Tibial nerve (tissue), 4 donors: ENCODE data around the gene ZBTB1. TPM values are rescaled to one million over a fixed set of nuclear protein-coding genes. Genes with fewer than 3 reads are reported as not detected.
"Not testable (repeated sequence)": the region's sequence is repeated elsewhere in the genome, so short reads cannot be mapped to it uniquely, and the experiment has no call there.

Experiments used
- DNase-seq, 2 donors: peaks; one replicate each; pipeline ENCODE4 v3.0.0-alpha.2; 2019; ENCODE audit warnings: low spot score in 2 of 2
- H3K27ac ChIP-seq, 4 donors: fragments of 200-600 bp; sonication (generic) in 3 of 4; one replicate each; pipeline ENCODE4 v1.5.1; 2017 to 2019; ENCODE audit warnings: mild to moderate bottlenecking in 1 of 4
- H3K27me3 ChIP-seq, 2 donors: fragments of 200-600 bp; sonication (generic) in 1 of 2; one replicate each; pipeline versions ENCODE4 v1.5.1 to v1.6.0; 2017 to 2019
- H3K36me3 ChIP-seq, 3 donors: fragments of 200-600 bp; sonication (generic); one replicate each; pipeline ENCODE4 v1.5.1; 2018 to 2019
- H3K4me1 ChIP-seq, 4 donors: fragments of 200-600 bp; sonication (generic) in 3 of 4; one replicate each; pipeline ENCODE4 v1.5.1; 2017 to 2019
- H3K4me3 ChIP-seq, 4 donors: fragments of 200-600 bp; sonication (generic) in 3 of 4; one replicate each; pipeline ENCODE4 v1.5.1; 2017 to 2019; ENCODE audit warnings: mild to moderate bottlenecking in 1 of 4, moderate library complexity in 1 of 4
- H3K9me3 ChIP-seq, 4 donors: fragments of 200-600 bp; sonication (generic) in 3 of 4; one replicate each; pipeline ENCODE4 v1.5.1; 2017 to 2019
- EP300 ChIP-seq, 2 donors: sonication (generic); formaldehyde crosslinking; IDR thresholded peaks; one replicate each; pipeline ENCODE4 v1.6.1; 2017; ENCODE audit warnings: antibody characterized with exemption in 2 of 2, mild to moderate bottlenecking in 1 of 2
- POLR2A ChIP-seq, 2 donors: fragments of 450-650 bp; IDR thresholded peaks; one replicate each; pipeline ENCODE4 v1.6.1; 2017; ENCODE audit warnings: antibody characterized with exemption in 2 of 2, mild to moderate bottlenecking in 2 of 2, moderate library complexity in 2 of 2
- WGBS, 2 donors: methylation state at CpG; one replicate each; pipeline ENCODE4 v1.1.5; 2018; 5-methylcytosine and 5-hydroxymethylcytosine counted together
- total RNA-seq, 4 donors: library from RNA; depleted of rRNA; stranded (reverse); fragments of >200 nt; gene quantifications; one replicate each; pipeline ENCODE4 v1.1.0, GENCODE V29; 2016
- TF ChIP-seq, protein P1 (sequence below), 5 experiments: fragments of 200-600 bp in 3 of 5; fragments of 450-650 bp in 2 of 5; sonication (generic) in 3 of 5; IDR thresholded peaks; one replicate each; pipeline ENCODE4 v1.5.1; 2016 to 2019; ENCODE audit warnings: antibody characterized with exemption in 5 of 5, mild to moderate bottlenecking in 3 of 5, moderate library complexity in 2 of 5

ZBTB1 gene
- total RNA-seq, 4 donors from 2014 or later = 46.5 to 66.9 (median 55.9) TPM

DNA sequence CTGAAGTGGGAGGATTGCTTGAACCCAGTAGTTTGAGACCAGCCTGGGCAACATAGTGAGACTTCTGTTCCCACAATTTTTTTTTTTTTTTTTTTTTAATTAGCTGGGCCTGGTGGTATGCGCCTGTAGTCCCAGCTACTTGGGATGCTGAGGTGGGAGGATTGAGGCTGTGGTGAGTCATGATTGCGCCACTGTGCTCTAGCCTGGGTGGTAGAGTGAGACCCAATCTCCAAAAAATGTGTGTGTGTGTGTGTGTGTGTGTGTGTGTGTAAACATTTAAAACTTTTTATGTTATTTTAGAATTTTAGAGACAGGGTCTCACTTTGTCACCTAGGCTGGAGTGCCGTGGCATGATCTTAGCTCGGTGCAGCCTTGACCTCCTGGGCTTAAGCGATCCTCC lies 52.0 kb downstream of the ZBTB1 start:
- Histone ChIP-seq H3K27me3 (no peaks in the 10 kb centered on the region), H3K36me3 (no peaks in the 10 kb centered on the region), H3K4me3 (no peak overlapping the region), H3K9me3 (no peaks in the 10 kb centered on the region), H3K27ac (no peak overlapping the region), H3K4me1 (peaks cover 0 to 9% (median 0%) of the 10 kb centered on the region in 4 donors)
- DNase-seq = no peak
- whole genome bisulfite sequencing, 2 donors = 93 to 98% methylated on average over 5 of the region's 5 CpGs
- TF ChIP-seq POLR2A (IDR thresholded peaks at IDR 0.05) (no peak), EP300 (IDR thresholded peaks at IDR 0.05) (no peak)
- TF ChIP-seq, protein P1, sequence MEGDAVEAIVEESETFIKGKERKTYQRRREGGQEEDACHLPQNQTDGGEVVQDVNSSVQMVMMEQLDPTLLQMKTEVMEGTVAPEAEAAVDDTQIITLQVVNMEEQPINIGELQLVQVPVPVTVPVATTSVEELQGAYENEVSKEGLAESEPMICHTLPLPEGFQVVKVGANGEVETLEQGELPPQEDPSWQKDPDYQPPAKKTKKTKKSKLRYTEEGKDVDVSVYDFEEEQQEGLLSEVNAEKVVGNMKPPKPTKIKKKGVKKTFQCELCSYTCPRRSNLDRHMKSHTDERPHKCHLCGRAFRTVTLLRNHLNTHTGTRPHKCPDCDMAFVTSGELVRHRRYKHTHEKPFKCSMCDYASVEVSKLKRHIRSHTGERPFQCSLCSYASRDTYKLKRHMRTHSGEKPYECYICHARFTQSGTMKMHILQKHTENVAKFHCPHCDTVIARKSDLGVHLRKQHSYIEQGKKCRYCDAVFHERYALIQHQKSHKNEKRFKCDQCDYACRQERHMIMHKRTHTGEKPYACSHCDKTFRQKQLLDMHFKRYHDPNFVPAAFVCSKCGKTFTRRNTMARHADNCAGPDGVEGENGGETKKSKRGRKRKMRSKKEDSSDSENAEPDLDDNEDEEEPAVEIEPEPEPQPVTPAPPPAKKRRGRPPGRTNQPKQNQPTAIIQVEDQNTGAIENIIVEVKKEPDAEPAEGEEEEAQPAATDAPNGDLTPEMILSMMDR (IDR thresholded peaks at IDR 0.05) = no peak

GRCh38 chr14:64558216-64558615 lies 53.6 kb downstream of the ZBTB1 start:
- H3K4me3 ChIP-seq = not testable (repeated sequence)
- 96 to 97% methylated on average over 2 of the region's 2 CpGs for WGBS, 2 donors

DNA sequence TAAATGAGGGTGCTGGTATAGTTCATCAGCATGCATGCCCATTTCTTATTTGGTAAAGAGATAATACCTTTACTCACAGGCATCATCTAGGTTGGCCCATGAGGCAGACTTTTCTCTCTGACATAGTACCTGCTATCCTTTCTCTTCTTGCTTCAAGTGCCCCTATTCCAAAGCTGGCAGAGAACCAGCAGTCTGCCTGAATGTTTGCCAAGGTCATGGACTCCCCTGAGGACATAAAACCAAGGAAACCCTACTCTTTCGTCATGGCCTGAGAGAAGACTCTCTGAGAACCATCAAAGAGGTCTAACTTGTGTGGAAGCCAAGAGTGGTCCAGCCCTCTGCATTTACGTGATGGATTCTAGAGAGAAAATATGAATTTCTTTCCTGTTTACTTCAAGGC lies 57.1 kb downstream of the ZBTB1 start:
- 62 to 70% methylated on average over 2 of the region's 2 CpGs for WGBS, 2 donors
- Histone ChIP-seq H3K36me3 (no peaks in the 10 kb centered on the region), H3K9me3 (no peaks in the 10 kb centered on the region), H3K4me1 (peaks cover 0 to 4% (median 1%) of the 10 kb centered on the region in 4 donors), H3K4me3 (no peak overlapping the region), H3K27me3 (no peaks in the 10 kb centered on the region), H3K27ac (no peak overlapping the region)
- no peak for TF ChIP-seq EP300 (IDR thresholded peaks at IDR 0.05)
- no peak for DNase-seq

More at GRCh38 chr14:64558216-64558615, 53.6 kb downstream of the ZBTB1 start:
- not testable (repeated sequence) for H3K27me3 ChIP-seq, H3K4me1 ChIP-seq, H3K27ac ChIP-seq, H3K9me3 ChIP-seq, DNase-seq, H3K36me3 ChIP-seq

GRCh38 chr14:64562436-64562835 lies 57.9 kb downstream of the ZBTB1 start:
- Histone ChIP-seq H3K9me3 (no peaks in the 10 kb centered on the region), H3K27me3 (no peaks in the 10 kb centered on the region), H3K36me3 (no peaks in the 10 kb centered on the region), H3K27ac (no peak overlapping the region), H3K4me3 (no peak overlapping the region), H3K4me1 (peaks cover 0 to 11% (median 3%) of the 10 kb centered on the region in 4 donors)
- TF ChIP-seq, protein P1 (IDR thresholded peaks at IDR 0.05) = no peak
- TF ChIP-seq POLR2A (IDR thresholded peaks at IDR 0.05) = no peak
- TF ChIP-seq EP300 (IDR thresholded peaks at IDR 0.05) = no peak
- DNase-seq = no peak

DNA sequence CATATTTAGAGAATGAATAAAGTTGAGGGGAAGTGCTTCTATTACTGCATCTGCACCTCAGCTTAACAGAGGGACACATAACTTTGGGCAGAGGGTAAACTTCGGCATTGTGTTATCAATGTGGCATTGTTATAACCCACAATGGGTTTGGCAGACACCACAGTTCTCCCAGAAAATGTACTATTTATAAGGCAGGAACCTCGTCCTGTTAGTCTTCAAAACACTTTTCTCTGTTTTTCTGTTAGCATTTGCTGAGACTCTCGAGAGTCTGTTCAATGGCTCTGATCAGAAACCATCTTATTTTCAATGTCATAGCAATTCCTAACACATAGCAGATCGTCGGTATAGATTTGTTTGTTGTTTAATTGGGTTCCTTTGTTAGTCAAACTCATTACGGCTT lies 59.1 kb downstream of the ZBTB1 start:
- 54 to 58% methylated on average over 6 of the region's 6 CpGs for WGBS, 2 donors

DNA sequence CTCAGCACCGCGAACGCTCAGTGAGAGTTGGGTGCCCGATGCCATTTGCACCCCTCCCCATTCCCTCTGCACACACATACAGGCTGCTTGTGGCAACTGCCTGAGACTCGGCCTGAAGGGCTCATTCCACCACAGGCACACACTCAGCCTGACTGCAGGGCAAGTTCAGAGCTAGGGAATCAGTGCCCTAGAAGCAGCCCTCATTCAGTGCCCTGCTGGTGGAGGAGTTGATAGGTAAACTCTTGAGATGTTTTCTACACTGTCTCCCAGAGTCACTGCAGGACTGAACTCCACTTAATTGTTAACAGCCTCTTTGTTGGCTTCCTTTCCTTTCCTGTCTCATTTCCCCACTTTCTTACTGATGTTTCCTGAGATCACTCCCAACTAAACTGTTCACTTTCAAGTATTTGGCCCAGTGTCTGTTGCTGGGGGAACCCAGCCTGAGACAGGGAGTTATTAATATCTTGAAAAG lies 62.1 kb downstream of the ZBTB1 start:
- no peak for TF ChIP-seq EP300 (IDR thresholded peaks at IDR 0.05)
- no peak for TF ChIP-seq POLR2A (IDR thresholded peaks at IDR 0.05)
- TF ChIP-seq, protein P1 (IDR thresholded peaks at IDR 0.05) = no peak
- 41 to 63% methylated on average over 5 of the region's 5 CpGs for WGBS, 2 donors
- peak in 1 of 2 donors; percentile 5 for DNase-seq
- Histone ChIP-seq H3K9me3 (no peaks in the 10 kb centered on the region), H3K4me3 (no peak overlapping the region), H3K36me3 (no peaks in the 10 kb centered on the region), H3K27me3 (no peaks in the 10 kb centered on the region), H3K4me1 (peaks cover 0 to 48% (median 22%) of the 10 kb centered on the region in 4 donors), H3K27ac (peak overlapping the region in 3 of 4 donors; percentile 58 to 83 (median 81))

More for the DNA sequence above, 59.1 kb downstream of the ZBTB1 start:
- peaks cover 0 to 23% (median 10%) of the 10 kb centered on the region in 4 donors for H3K4me1 ChIP-seq
- H3K27ac ChIP-seq = peak overlapping the region in 1 of 4 donors; percentile 47
- no peaks in the 10 kb centered on the region for H3K9me3 ChIP-seq
- no peak overlapping the region for H3K4me3 ChIP-seq
- no peak for DNase-seq
- TF ChIP-seq, protein P1 (IDR thresholded peaks at IDR 0.05) = no peak
- TF ChIP-seq POLR2A (IDR thresholded peaks at IDR 0.05) (no peak), EP300 (IDR thresholded peaks at IDR 0.05) (no peak)
- H3K36me3 ChIP-seq = no peaks in the 10 kb centered on the region
- H3K27me3 ChIP-seq = no peaks in the 10 kb centered on the region
